Right lobe of liver (tissue), 4 donors: ENCODE measurements around the gene ICA1L.

ENCODE experiments used
- POLR2A ChIP-seq: fragments of 450-650 bp; IDR thresholded peaks from one replicate; pipeline ENCODE4 v1.6.1; 2017; ENCODE audit warnings: antibody characterized with exemption, mild to moderate bottlenecking
- TF ChIP-seq, protein P1 (sequence below), 4 donors: fragments of 200-600 bp in 3 of 4; fragments of 450-650 bp in 1 of 4; IDR thresholded peaks; one replicate each; pipeline versions ENCODE4 v1.5.1 to v1.8.0; 2016 to 2022; ENCODE audit warnings: antibody characterized with exemption in 4 of 4, mild to moderate bottlenecking in 2 of 4
- donor health status: DM: no; HTN: no; CAD: no.
- donor health status: DM: no; HTN: no; CAD: no.
- donor health status: DM: no; HTN: yes; CAD: no.

DNA sequence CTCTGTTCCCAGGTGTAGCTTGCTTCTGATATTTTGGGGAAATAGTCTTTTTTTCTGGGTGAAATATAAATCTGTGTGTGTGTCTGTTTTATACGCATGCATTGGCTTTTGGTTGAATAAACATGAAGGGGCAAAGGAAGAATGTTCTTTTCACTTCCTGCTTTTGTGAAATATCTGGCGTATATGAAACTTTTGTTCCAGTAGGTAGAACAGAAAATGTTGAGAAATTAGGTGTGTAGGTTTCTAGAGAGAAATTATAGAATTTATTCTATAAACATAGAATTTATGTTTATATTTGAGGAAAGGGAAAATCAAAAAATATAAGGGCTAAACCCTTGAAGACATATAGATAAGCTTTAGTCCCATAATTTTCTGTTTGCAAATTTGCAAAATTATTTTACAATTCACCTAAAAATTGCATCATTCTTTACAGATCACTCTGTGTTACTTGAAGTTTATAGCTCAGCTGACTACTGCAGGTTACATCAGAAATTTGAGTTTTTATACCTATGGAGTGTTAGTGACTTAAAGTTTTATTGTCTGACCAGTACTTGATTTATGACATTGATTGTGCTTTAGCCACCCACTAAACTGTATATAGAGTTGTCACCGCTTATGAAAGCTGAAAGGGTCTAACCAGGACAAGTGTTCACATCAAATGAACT is 120.7 kb downstream of the ICA1L start:
- no peak for TF ChIP-seq POLR2A
- TF ChIP-seq, protein P1, sequence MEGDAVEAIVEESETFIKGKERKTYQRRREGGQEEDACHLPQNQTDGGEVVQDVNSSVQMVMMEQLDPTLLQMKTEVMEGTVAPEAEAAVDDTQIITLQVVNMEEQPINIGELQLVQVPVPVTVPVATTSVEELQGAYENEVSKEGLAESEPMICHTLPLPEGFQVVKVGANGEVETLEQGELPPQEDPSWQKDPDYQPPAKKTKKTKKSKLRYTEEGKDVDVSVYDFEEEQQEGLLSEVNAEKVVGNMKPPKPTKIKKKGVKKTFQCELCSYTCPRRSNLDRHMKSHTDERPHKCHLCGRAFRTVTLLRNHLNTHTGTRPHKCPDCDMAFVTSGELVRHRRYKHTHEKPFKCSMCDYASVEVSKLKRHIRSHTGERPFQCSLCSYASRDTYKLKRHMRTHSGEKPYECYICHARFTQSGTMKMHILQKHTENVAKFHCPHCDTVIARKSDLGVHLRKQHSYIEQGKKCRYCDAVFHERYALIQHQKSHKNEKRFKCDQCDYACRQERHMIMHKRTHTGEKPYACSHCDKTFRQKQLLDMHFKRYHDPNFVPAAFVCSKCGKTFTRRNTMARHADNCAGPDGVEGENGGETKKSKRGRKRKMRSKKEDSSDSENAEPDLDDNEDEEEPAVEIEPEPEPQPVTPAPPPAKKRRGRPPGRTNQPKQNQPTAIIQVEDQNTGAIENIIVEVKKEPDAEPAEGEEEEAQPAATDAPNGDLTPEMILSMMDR (IDR thresholded peaks at IDR 0.05), result no peak
